Neutrophil (primary cell): Measurements from ENCODE around the gene TMCC2.

ENCODE experiments used
- H3K27ac ChIP-seq: fragments of 200-600 bp; sonication (generic); 2 replicates; pipeline ENCODE4 v1.5.1; 2016; ENCODE audit warnings: mild to moderate bottlenecking, moderate library complexity
- H3K27me3 ChIP-seq: fragments of 200-600 bp; sonication (generic); 2 replicates; pipeline ENCODE4 v1.6.0; 2016; ENCODE audit warnings: mild to moderate bottlenecking
- H3K36me3 ChIP-seq: fragments of 200-600 bp; sonication (generic); 2 replicates; pipeline ENCODE4 v1.5.1; 2017
- H3K4me1 ChIP-seq, 2 experiments: fragments of 200-600 bp in 1 of 2; sonication (generic) in 1 of 2; 1 replicate in 1 of 2; 2 replicates in 1 of 2; pipeline versions ENCODE4 v1.5.1 to v1.6.1; 2013 to 2016; ENCODE audit warnings: low read depth in 1 of 2, low read length in 1 of 2, mild to moderate bottlenecking in 1 of 2, moderate library complexity in 1 of 2; ENCODE audit not compliant: control insufficient read depth in 1 of 2, insufficient read depth in 1 of 2
- H3K4me3 ChIP-seq, 2 experiments: fragments of 200-600 bp in 1 of 2; sonication (generic) in 1 of 2; 1 replicate in 1 of 2; 2 replicates in 1 of 2; pipeline ENCODE4 v1.5.1; 2013 to 2016; ENCODE audit warnings: low read depth in 1 of 2, low read length in 1 of 2, mild to moderate bottlenecking in 1 of 2, moderate library complexity in 1 of 2
- H3K9me3 ChIP-seq: fragments of 200-600 bp; sonication (generic); 2 replicates; pipeline ENCODE4 v1.5.1; 2016
- TF ChIP-seq, protein P1 (sequence below): fragments of 200-600 bp; sonication (generic); IDR thresholded peaks from 2 replicates; pipeline ENCODE4 v1.5.1; 2016; ENCODE audit warnings: antibody characterized with exemption

TMCC2 gene

DNA sequence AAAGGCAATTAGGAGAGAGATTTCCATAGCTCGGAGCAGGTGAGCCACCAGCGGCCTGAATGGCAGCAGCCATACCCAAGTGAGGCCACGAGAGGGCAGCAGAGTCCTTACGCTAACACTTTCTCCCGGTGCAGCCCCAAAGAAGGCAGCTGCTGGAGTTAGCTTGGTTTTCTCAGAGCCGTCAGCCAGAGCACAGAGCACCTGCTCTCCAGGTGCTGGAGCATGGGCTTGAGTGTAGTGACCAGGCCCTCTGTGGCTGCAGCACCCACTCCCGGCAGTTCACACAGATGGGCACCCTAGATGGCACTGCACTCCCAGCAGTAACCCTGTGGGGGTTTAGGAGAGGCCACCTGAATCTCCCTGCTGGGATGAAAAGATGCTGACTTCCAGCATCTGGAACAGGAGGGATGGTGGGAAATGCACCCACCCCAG, 45.8 kb downstream of the TMCC2 start:
- H3K27ac ChIP-seq, result peak overlapping the region; percentile 24

DNA sequence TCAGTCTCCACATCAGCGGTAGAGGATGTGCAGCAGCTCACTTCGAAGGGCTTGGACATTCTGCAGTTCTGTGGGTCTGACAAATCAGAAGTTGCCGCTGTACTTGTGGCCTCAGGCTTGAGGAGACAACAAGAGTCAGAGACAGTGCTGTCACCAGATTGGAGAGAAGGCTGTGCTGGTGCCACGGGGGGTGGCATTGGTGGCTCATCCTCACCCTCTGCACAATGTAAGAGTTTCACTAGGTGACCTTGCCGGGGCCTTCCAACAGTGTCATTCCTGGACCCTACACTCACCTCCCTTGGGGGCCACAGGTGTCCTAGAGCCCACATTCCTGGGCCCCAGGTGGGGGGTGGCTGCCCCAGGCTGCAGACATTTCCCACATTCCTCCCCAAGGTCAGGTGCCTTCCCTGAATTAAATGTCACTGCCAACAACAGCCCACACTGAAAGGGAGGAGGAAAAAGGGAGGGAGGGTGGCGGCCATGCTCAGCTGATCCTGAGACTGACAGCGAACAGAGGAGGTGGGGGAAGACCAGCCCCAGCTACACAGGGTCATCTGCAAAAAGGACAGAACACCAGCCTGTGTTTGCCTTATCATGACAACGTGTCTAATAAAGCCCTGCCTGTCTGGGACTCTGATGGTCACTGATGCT, 46.4 kb downstream of the TMCC2 start:
- Histone ChIP-seq H3K36me3 (no peaks in the 10 kb centered on the region), H3K4me3 (no peak overlapping the region), H3K27me3 (no peaks in the 10 kb centered on the region), H3K9me3 (no peaks in the 10 kb centered on the region), H3K27ac (peak overlapping the region; percentile 24), H3K4me1 (peaks cover 4 to 8% of the 10 kb centered on the region in 2 experiments)
- TF ChIP-seq, protein P1, sequence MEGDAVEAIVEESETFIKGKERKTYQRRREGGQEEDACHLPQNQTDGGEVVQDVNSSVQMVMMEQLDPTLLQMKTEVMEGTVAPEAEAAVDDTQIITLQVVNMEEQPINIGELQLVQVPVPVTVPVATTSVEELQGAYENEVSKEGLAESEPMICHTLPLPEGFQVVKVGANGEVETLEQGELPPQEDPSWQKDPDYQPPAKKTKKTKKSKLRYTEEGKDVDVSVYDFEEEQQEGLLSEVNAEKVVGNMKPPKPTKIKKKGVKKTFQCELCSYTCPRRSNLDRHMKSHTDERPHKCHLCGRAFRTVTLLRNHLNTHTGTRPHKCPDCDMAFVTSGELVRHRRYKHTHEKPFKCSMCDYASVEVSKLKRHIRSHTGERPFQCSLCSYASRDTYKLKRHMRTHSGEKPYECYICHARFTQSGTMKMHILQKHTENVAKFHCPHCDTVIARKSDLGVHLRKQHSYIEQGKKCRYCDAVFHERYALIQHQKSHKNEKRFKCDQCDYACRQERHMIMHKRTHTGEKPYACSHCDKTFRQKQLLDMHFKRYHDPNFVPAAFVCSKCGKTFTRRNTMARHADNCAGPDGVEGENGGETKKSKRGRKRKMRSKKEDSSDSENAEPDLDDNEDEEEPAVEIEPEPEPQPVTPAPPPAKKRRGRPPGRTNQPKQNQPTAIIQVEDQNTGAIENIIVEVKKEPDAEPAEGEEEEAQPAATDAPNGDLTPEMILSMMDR, result no peak

More for the DNA sequence above, 45.8 kb downstream of the TMCC2 start:
- no peaks in the 10 kb centered on the region for H3K27me3 ChIP-seq
- TF ChIP-seq, protein P1, result peak; percentile 98
- H3K4me3 ChIP-seq, result no peak overlapping the region
- H3K9me3 ChIP-seq, result no peaks in the 10 kb centered on the region
- no peaks in the 10 kb centered on the region for H3K36me3 ChIP-seq
- peaks cover 4 to 8% of the 10 kb centered on the region in 2 experiments for H3K4me1 ChIP-seq

DNA sequence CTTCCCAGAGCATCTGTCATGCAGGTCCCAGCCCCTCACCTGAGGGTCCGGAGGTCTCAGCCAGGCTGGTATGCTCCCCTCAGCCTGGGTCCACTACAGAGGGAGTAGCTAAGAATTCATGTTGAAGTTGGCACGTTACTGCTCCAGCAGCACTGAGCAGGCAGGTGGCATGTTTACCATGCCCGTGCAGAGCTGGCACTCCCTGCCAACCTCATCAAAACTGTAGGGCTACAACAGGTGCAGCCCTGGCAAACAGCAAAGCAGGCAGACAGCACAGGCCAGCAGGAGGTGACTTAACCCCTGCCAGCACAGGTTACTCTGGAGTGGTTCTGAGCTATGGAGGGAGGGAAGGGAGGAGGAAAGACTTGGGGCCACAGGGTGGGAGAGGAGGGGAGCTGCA, 47.4 kb downstream of the TMCC2 start:
- H3K27me3 ChIP-seq, result no peaks in the 10 kb centered on the region
- TF ChIP-seq, protein P1, result no peak
- H3K27ac ChIP-seq, result no peak overlapping the region
- peaks cover 4 to 8% of the 10 kb centered on the region in 2 experiments for H3K4me1 ChIP-seq
- no peaks in the 10 kb centered on the region for H3K36me3 ChIP-seq
- no peak overlapping the region for H3K4me3 ChIP-seq
- H3K9me3 ChIP-seq, result no peaks in the 10 kb centered on the region

DNA sequence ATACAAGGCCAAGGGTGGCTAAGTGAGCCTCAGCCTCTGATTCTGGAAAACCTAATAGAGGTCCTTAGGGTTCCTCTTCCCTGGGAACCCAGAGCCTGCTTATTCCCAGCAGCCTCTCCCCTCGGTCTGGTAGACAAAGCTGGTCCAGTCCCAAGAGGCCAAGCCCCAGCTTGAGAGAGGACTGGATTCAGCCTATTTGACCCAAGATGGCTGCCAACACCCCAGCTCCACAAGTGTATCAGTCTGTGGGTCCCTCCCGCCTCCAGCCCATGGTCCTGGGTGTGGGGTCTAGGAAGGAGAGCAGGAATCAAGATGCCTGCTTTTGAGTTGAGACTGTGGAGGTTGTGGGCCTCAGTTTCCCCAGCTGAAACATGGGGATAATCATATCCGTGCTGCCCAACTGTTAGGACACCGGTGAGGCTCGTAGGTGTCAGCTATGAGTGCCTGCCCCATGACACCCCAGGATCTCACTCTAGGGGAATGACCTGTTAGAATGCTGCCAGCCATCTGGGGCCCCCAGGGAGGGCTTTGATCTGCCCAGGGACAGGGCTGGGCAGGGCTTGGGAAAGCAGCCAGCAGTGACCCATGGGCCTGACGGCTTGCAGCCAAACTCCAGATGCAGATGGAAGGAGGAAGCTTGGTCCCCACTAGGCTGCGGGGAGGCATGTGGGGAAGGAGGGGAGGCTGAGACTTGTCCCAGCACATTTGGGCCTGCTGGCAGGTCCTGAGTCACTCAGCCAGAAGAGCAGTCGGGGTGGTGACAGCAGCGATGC, 48.4 kb downstream of the TMCC2 start:
- TF ChIP-seq, protein P1, result no peak
- Histone ChIP-seq H3K4me1 (peaks cover 4 to 8% of the 10 kb centered on the region in 2 experiments), H3K4me3 (no peak overlapping the region), H3K9me3 (no peaks in the 10 kb centered on the region), H3K36me3 (no peaks in the 10 kb centered on the region), H3K27me3 (no peaks in the 10 kb centered on the region), H3K27ac (no peak overlapping the region)

DNA sequence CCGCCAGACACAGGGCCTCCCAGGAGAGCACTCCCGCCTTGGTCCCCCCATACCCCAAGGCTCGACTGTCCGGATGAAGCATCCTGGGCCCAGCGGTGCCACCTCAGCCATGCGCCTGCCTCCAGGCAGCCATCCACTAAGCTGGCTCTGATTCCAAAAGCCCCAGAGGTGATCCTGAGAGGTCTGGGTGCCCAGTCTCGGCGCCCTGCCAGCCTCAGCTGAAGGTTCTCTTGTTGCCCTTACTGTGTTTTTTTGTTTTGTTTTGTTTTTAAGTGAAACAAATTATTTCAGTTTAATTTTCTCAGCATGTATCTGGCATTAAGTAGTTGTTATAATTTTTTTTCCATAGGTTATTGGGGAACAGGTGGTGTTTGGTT, 48.9 kb downstream of the TMCC2 start:
- Histone ChIP-seq H3K4me3 (no peak overlapping the region), H3K9me3 (no peaks in the 10 kb centered on the region), H3K4me1 (peaks cover 4 to 8% of the 10 kb centered on the region in 2 experiments), H3K27ac (no peak overlapping the region), H3K36me3 (no peaks in the 10 kb centered on the region), H3K27me3 (no peaks in the 10 kb centered on the region)
- TF ChIP-seq, protein P1, result no peak
